GM21528 (cell line): ENCODE data around the gene SYNE2.
"Not testable (repeated sequence)": the region's sequence is repeated elsewhere in the genome, so short reads cannot be mapped to it uniquely, and the experiment has no call there.

Experiments
- ATAC-seq: cut with Tn5 transposase; IDR thresholded peaks from one replicate; pipeline ENCODE4 v1.9.1; 2021; ENCODE audit warnings: mild to moderate bottlenecking, moderate library complexity; ENCODE audit not compliant: unreplicated experiment, low FRiP score

Gene SYNE2

GRCh38 chr14:63996016-63996415 is 143.2 kb downstream of the SYNE2 start:
- no peak for ATAC-seq

GRCh38 chr14:63996625-63997220 is 143.9 kb downstream of the SYNE2 start:
- ATAC-seq = no peak

- no peak for ATAC-seq
Measured at GRCh38 chr14:64000749-64001148, 147.9 kb downstream of the SYNE2 start.

- no peak for ATAC-seq
Measured at GRCh38 chr14:64005822-64006221, 153.0 kb downstream of the SYNE2 start.

- ATAC-seq = no peak
Measured at GRCh38 chr14:64008016-64008415, 155.2 kb downstream of the SYNE2 start.

GRCh38 chr14:64012003-64012402 is 159.2 kb downstream of the SYNE2 start:
- no peak for ATAC-seq

- no peak for ATAC-seq
Measured at GRCh38 chr14:64012720-64013119, 159.9 kb downstream of the SYNE2 start.

- ATAC-seq = no peak
Measured at GRCh38 chr14:64025479-64025878, 172.7 kb downstream of the SYNE2 start.

GRCh38 chr14:64026600-64026999 is 173.8 kb downstream of the SYNE2 start:
- no peak for ATAC-seq

GRCh38 chr14:64035143-64035542 is 182.3 kb downstream of the SYNE2 start:
- ATAC-seq = no peak

GRCh38 chr14:64037869-64038745 is 185.3 kb downstream of the SYNE2 start:
- ATAC-seq = not testable (repeated sequence)

GRCh38 chr14:64038841-64039542 is 186.2 kb downstream of the SYNE2 start:
- no peak for ATAC-seq

GRCh38 chr14:64040044-64040443 is 187.2 kb downstream of the SYNE2 start:
- ATAC-seq = no peak

- ATAC-seq = not testable (repeated sequence)
Measured at GRCh38 chr14:64043296-64043695, 190.5 kb downstream of the SYNE2 start.

- ATAC-seq = no peak
Measured at GRCh38 chr14:64045091-64045490, 192.3 kb downstream of the SYNE2 start.

GRCh38 chr14:64049616-64050381 is 197.0 kb downstream of the SYNE2 start:
- no peak for ATAC-seq

- ATAC-seq = no peak
Measured at GRCh38 chr14:64053694-64054669, 201.2 kb downstream of the SYNE2 start.

- ATAC-seq = no peak
Measured at GRCh38 chr14:64059454-64060198, 206.8 kb downstream of the SYNE2 start.

- no peak for ATAC-seq
Measured at GRCh38 chr14:64060199-64060545, 207.4 kb downstream of the SYNE2 start.
